ENCODE results near the gene C10orf95.

GRCh38 chr10:102467318-102467717, 16.0 kb upstream of the C10orf95 start:
- TF ChIP-seq CTCF (conservative IDR thresholded peaks at IDR 0.05; ENCODE audit: low read depth in 2 of 2) (no peak), EZH2phosphoT487 (IDR thresholded peaks at IDR 0.05; ENCODE audit: unreplicated experiment) (no peak), EZH2 (IDR thresholded peaks at IDR 0.05; ENCODE audit: low read depth, unreplicated experiment) (no peak), POLR2AphosphoS5 (IDR thresholded peaks at IDR 0.05; ENCODE audit: low read depth) (no peak), NANOG (IDR thresholded peaks at IDR 0.05; ENCODE audit: borderline replicate concordance) (no peak), REST (IDR thresholded peaks at IDR 0.05; ENCODE audit: unreplicated experiment) (no peak), ZNF331 (CRISPR knock-in tag; IDR thresholded peaks at IDR 0.05; ENCODE audit: low read depth) (no peak), ZNF114 (CRISPR knock-in tag; IDR thresholded peaks at IDR 0.05) (no peak), CREB1 (CRISPR knock-in tag; IDR thresholded peaks at IDR 0.05; ENCODE audit: low read depth) (no peak), ETS1 (IDR thresholded peaks at IDR 0.05) (no peak), JUNB (IDR thresholded peaks at IDR 0.05; ENCODE audit: unreplicated experiment) (no peak), STAT1 (IDR thresholded peaks at IDR 0.05; ENCODE audit: unreplicated experiment) (no peak)
- TF ChIP-seq, protein P1, sequence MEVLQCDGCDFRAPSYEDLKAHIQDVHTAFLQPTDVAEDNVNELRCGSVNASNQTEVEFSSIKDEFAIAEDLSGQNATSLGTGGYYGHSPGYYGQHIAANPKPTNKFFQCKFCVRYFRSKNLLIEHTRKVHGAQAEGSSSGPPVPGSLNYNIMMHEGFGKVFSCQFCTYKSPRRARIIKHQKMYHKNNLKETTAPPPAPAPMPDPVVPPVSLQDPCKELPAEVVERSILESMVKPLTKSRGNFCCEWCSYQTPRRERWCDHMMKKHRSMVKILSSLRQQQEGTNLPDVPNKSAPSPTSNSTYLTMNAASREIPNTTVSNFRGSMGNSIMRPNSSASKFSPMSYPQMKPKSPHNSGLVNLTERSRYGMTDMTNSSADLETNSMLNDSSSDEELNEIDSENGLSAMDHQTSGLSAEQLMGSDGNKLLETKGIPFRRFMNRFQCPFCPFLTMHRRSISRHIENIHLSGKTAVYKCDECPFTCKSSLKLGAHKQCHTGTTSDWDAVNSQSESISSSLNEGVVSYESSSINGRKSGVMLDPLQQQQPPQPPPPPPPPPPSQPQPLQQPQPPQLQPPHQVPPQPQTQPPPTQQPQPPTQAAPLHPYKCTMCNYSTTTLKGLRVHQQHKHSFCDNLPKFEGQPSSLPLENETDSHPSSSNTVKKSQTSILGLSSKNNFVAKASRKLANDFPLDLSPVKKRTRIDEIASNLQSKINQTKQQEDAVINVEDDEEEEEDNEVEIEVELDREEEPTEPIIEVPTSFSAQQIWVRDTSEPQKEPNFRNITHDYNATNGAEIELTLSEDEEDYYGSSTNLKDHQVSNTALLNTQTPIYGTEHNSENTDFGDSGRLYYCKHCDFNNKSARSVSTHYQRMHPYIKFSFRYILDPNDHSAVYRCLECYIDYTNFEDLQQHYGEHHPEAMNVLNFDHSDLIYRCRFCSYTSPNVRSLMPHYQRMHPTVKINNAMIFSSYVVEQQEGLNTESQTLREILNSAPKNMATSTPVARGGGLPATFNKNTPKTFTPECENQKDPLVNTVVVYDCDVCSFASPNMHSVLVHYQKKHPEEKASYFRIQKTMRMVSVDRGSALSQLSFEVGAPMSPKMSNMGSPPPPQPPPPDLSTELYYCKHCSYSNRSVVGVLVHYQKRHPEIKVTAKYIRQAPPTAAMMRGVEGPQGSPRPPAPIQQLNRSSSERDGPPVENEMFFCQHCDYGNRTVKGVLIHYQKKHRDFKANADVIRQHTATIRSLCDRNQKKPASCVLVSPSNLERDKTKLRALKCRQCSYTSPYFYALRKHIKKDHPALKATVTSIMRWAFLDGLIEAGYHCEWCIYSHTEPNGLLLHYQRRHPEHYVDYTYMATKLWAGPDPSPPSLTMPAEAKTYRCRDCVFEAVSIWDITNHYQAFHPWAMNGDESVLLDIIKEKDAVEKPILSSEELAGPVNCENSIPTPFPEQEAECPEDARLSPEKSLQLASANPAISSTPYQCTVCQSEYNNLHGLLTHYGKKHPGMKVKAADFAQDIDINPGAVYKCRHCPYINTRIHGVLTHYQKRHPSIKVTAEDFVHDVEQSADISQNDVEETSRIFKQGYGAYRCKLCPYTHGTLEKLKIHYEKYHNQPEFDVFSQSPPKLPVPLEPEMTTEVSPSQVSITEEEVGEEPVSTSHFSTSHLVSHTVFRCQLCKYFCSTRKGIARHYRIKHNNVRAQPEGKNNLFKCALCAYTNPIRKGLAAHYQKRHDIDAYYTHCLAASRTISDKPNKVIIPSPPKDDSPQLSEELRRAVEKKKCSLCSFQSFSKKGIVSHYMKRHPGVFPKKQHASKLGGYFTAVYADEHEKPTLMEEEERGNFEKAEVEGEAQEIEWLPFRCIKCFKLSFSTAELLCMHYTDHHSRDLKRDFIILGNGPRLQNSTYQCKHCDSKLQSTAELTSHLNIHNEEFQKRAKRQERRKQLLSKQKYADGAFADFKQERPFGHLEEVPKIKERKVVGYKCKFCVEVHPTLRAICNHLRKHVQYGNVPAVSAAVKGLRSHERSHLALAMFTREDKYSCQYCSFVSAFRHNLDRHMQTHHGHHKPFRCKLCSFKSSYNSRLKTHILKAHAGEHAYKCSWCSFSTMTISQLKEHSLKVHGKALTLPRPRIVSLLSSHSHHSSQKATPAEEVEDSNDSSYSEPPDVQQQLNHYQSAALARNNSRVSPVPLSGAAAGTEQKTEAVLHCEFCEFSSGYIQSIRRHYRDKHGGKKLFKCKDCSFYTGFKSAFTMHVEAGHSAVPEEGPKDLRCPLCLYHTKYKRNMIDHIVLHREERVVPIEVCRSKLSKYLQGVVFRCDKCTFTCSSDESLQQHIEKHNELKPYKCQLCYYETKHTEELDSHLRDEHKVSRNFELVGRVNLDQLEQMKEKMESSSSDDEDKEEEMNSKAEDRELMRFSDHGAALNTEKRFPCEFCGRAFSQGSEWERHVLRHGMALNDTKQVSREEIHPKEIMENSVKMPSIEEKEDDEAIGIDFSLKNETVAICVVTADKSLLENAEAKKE (CRISPR knock-in tag; IDR thresholded peaks at IDR 0.05) = no peak
